ENCODE results near the gene TNC. TPM values are rescaled to one million over a fixed set of nuclear protein-coding genes. Genes with fewer than 3 reads are reported as not detected.

Gene TNC
- polyA plus RNA-seq, 3 donors, result 0.02 TPM; not detected in 2

DNA sequence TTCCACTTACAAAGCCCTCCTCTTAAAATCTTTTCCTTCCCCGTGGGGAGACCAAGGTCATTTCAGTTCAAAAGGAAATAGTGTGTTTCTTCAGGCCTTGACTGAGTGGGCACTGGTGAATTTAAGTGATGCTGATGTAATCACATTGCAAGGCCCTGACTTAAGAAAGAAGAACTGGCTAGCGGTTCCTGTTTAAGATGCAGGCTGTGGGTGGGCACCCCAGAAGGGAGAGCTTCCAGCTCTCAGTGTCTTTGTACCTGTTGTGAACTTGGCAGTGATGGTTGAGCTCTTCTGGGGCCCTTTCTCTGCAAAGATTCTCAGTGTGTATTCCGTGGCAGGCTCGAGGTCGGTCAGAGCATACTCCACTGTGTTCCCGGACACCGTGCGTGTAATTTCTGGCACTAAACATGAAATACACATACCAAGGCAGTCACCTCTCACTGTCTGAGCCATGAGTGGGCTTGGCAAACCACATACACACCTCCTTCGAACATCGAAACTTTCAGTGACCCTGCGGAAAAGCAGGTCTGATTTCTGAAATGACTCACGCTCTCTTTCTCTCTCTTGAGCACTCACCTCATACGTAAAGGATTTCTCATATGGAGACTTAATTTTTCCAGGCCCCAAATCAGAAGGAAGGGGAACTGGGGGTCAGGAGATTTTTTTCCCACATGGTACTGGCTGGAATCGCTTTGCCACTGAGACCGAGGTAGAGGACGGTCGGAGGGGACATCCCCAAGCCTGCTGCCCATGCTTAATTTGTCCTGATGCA, 81.9 kb downstream of the TNC start:
- WGBS (ENCODE audit: insufficient coverage), result 80% methylated on average over 5 of the region's 17 CpGs
- peak overlapping the region; percentile 13 for H3K4me2 ChIP-seq (replicated peaks; ENCODE audit: extremely low read depth, low read length, poor library complexity, severe bottlenecking)
- H2AFZ ChIP-seq (ENCODE audit: insufficient read depth, low read depth, low read length, poor library complexity, severe bottlenecking), result no peak overlapping the region
- H3K79me2 ChIP-seq (ENCODE audit: insufficient read depth, low read length), result no peaks in the 10 kb centered on the region
- peaks cover 17 to 19% of the 10 kb centered on the region in 2 donors for H3K4me1 ChIP-seq (ENCODE audit: control insufficient read depth in 1 of 2, insufficient read depth in 2 of 2, low read length in 2 of 2)
- Mint-ChIP-seq H3K4me3 (peak overlapping the region in 1 of 2 donors; percentile 49), H3K27ac (peak overlapping the region; percentile 43 to 87 (median 67)), H3K27me3 (ENCODE audit: low read depth in 3 of 3) (peaks cover 3 to 10% (median 8%) of the 10 kb centered on the region in 3 donors), H3K9me3 (peaks cover 0 to 3% (median 0%) of the 10 kb centered on the region in 7 donors), H3K36me3 (no peaks in the 10 kb centered on the region), H3K4me1 (peaks cover 18% of the 10 kb centered on the region)
- H3K4me3 ChIP-seq (replicated peaks in 1 of 3; ENCODE audit: low read depth in 2 of 3, low read length in 3 of 3), result peak overlapping the region in 1 of 3 experiments; percentile 13
- H3K27me3 ChIP-seq (ENCODE audit: control insufficient read depth in 2 of 2, insufficient read depth in 2 of 2, low read length in 2 of 2), result peaks cover 7 to 11% of the 10 kb centered on the region in 2 donors
- no peak overlapping the region for H3K9ac ChIP-seq (ENCODE audit: insufficient read depth, low read length, poor library complexity, severe bottlenecking)
- no peaks in the 10 kb centered on the region for H4K20me1 ChIP-seq (ENCODE audit: insufficient read depth, low read length)
- no peaks in the 10 kb centered on the region for H3K36me3 ChIP-seq (replicated peaks in 1 of 2; ENCODE audit: control insufficient read depth in 1 of 2, insufficient read depth in 2 of 2, low read length in 2 of 2)
- peak; percentile 54 to 63 (median 61) for DNase-seq
- no peaks in the 10 kb centered on the region for H3K9me3 ChIP-seq (replicated peaks in 1 of 2; ENCODE audit: control insufficient read depth in 1 of 2, insufficient read depth in 1 of 2, low read length in 2 of 2)
- intact Hi-C loops (cut with micrococcal nuclease), result no loop called here
- TF ChIP-seq CTCF (IDR thresholded peaks at IDR 0.05), result no peak
- peak overlapping the region in 1 of 2 donors; percentile 42 for H3K27ac ChIP-seq (ENCODE audit: low read depth in 1 of 2, low read length in 2 of 2)

- Histone ChIP-seq H3K9ac (ENCODE audit: insufficient read depth, low read length, poor library complexity, severe bottlenecking) (no peak overlapping the region), H3K27me3 (ENCODE audit: control insufficient read depth in 2 of 2, insufficient read depth in 2 of 2, low read length in 2 of 2) (peaks cover 0 to 1% of the 10 kb centered on the region in 2 donors), H3K4me2 (replicated peaks; ENCODE audit: extremely low read depth, low read length, poor library complexity, severe bottlenecking) (no peak overlapping the region), H4K20me1 (ENCODE audit: insufficient read depth, low read length) (no peaks in the 10 kb centered on the region), H3K4me1 (ENCODE audit: control insufficient read depth in 1 of 2, insufficient read depth in 2 of 2, low read length in 2 of 2) (peaks cover 17 to 19% of the 10 kb centered on the region in 2 donors), H3K27ac (ENCODE audit: low read depth in 1 of 2, low read length in 2 of 2) (no peak overlapping the region), H3K4me3 (replicated peaks in 1 of 3; ENCODE audit: low read depth in 2 of 3, low read length in 3 of 3) (no peak overlapping the region), H2AFZ (ENCODE audit: insufficient read depth, low read depth, low read length, poor library complexity, severe bottlenecking) (no peak overlapping the region), H3K36me3 (replicated peaks in 1 of 2; ENCODE audit: control insufficient read depth in 1 of 2, insufficient read depth in 2 of 2, low read length in 2 of 2) (no peaks in the 10 kb centered on the region), H3K79me2 (ENCODE audit: insufficient read depth, low read length) (no peaks in the 10 kb centered on the region), H3K9me3 (replicated peaks in 1 of 2; ENCODE audit: control insufficient read depth in 1 of 2, insufficient read depth in 1 of 2, low read length in 2 of 2) (no peaks in the 10 kb centered on the region)
- DNase-seq, result no peak
- H3K4me1 Mint-ChIP-seq, result peaks cover 18% of the 10 kb centered on the region
- no peaks in the 10 kb centered on the region for H3K36me3 Mint-ChIP-seq
- peaks cover 0 to 3% (median 0%) of the 10 kb centered on the region in 7 donors for H3K9me3 Mint-ChIP-seq
- H3K27ac Mint-ChIP-seq, result peak overlapping the region in 1 of 7 donors; percentile 69
- no peak overlapping the region for H3K4me3 Mint-ChIP-seq
- no CpG with 5 or more reads among the region's 1 CpG for WGBS (ENCODE audit: insufficient coverage)
- TF ChIP-seq CTCF (IDR thresholded peaks at IDR 0.05), result no peak
- H3K27me3 Mint-ChIP-seq (ENCODE audit: low read depth in 3 of 3), result peaks cover 1 to 6% (median 5%) of the 10 kb centered on the region in 3 donors
- intact Hi-C loops (cut with micrococcal nuclease), result no loop called here
Observed at GRCh38 chr9:115034801-115035200, 83.2 kb downstream of the TNC start.
